Measurements from ENCODE around the gene STS. TPM values are rescaled to one million over a fixed set of nuclear protein-coding genes. Genes with fewer than 3 reads are reported as not detected.

Gene STS
- total and polyA plus RNA-seq, 4 donors = 1.8 to 6.4 (median 2.8) TPM

DNA sequence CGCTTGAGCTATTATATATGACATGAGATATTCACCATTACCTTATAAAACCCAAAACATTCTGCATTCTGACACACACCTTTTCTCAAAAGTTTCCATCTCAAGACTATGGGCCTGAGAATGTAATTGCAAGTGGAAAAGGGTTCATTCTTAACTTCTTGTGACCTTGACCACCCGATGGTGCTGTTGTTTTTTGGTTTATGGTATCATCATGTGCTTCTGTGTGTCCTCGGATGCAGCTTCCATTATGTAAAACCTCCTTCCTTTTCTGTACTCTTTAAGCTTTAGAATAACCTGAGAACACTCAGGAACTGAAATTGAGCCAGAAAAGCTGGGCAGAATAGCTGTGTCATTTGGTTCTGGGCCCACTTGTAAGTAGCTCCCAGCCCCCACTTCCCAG, 16.7 kb downstream of the STS start (continued):
- TF ChIP-seq, protein P1, sequence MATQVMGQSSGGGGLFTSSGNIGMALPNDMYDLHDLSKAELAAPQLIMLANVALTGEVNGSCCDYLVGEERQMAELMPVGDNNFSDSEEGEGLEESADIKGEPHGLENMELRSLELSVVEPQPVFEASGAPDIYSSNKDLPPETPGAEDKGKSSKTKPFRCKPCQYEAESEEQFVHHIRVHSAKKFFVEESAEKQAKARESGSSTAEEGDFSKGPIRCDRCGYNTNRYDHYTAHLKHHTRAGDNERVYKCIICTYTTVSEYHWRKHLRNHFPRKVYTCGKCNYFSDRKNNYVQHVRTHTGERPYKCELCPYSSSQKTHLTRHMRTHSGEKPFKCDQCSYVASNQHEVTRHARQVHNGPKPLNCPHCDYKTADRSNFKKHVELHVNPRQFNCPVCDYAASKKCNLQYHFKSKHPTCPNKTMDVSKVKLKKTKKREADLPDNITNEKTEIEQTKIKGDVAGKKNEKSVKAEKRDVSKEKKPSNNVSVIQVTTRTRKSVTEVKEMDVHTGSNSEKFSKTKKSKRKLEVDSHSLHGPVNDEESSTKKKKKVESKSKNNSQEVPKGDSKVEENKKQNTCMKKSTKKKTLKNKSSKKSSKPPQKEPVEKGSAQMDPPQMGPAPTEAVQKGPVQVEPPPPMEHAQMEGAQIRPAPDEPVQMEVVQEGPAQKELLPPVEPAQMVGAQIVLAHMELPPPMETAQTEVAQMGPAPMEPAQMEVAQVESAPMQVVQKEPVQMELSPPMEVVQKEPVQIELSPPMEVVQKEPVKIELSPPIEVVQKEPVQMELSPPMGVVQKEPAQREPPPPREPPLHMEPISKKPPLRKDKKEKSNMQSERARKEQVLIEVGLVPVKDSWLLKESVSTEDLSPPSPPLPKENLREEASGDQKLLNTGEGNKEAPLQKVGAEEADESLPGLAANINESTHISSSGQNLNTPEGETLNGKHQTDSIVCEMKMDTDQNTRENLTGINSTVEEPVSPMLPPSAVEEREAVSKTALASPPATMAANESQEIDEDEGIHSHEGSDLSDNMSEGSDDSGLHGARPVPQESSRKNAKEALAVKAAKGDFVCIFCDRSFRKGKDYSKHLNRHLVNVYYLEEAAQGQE (IDR thresholded peaks at IDR 0.05) = no peak
- TF ChIP-seq, protein P2, sequence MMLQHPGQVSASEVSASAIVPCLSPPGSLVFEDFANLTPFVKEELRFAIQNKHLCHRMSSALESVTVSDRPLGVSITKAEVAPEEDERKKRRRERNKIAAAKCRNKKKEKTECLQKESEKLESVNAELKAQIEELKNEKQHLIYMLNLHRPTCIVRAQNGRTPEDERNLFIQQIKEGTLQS (IDR thresholded peaks at IDR 0.05) = no peak

DNA sequence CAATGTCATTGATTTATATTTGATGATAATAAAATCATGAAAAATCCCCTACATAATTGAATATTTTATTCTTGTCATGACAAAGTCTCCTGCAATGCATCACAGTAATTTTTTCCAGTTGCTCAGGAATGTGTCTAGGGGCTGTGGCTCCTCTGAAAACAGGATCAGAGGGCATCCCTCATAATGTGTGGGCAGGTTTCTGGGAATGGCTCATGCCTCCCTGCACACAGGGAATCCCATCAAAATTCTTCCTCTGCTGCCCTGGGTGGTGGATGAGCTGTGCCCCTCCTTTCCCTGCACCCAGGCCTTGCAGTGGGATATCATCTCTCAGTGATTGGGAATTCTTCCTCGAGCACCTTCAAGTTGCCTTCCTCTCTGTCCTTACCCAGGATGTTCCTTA, 20.9 kb downstream of the STS start:
- H3K27ac ChIP-seq (ENCODE audit: low read depth in 1 of 2, low read length in 2 of 2) = no peak overlapping the region
- WGBS = 82% methylated on average over 1 of the region's 1 CpG
- TF ChIP-seq RAD21 (IDR thresholded peaks at IDR 0.05) (no peak), HNF4G (IDR thresholded peaks at IDR 0.05) (no peak), RXRA (IDR thresholded peaks at IDR 0.05) (no peak), JUND (IDR thresholded peaks at IDR 0.05) (no peak), YY1 (IDR thresholded peaks at IDR 0.05) (no peak)
- TF ChIP-seq, protein P3, sequence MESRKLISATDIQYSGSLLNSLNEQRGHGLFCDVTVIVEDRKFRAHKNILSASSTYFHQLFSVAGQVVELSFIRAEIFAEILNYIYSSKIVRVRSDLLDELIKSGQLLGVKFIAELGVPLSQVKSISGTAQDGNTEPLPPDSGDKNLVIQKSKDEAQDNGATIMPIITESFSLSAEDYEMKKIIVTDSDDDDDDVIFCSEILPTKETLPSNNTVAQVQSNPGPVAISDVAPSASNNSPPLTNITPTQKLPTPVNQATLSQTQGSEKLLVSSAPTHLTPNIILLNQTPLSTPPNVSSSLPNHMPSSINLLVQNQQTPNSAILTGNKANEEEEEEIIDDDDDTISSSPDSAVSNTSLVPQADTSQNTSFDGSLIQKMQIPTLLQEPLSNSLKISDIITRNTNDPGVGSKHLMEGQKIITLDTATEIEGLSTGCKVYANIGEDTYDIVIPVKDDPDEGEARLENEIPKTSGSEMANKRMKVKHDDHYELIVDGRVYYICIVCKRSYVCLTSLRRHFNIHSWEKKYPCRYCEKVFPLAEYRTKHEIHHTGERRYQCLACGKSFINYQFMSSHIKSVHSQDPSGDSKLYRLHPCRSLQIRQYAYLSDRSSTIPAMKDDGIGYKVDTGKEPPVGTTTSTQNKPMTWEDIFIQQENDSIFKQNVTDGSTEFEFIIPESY (IDR thresholded peaks at IDR 0.05) = no peak
- TF ChIP-seq, protein P1 (IDR thresholded peaks at IDR 0.05) = no peak
- TF ChIP-seq, protein P2 (IDR thresholded peaks at IDR 0.05) = no peak

DNA sequence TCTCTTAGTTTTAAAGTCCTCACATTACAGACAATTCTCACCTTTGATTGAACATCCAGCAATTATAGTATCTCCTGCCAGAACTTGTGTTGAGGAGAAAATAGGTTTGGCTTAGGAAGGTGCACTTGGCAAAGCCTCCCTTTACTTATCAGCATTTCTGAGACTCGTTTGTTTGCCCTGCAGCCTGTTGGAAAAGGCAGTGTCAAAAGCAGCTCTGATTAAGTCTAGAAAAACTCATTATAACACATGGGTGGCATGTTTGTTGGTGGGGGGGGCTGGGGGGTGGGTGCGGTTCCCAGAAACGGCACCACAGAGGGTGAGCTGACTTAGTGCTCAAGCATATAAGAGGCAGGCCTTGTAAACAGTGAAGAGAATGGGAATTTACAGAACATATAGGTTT, 22.1 kb downstream of the STS start:
- WGBS = 62% methylated on average over 3 of the region's 3 CpGs
- no peak overlapping the region for H3K4me3 ChIP-seq (ENCODE audit: low read depth in 1 of 3, low read length in 3 of 3)
- no peaks in the 10 kb centered on the region for H3K36me3 ChIP-seq (ENCODE audit: control insufficient read depth in 4 of 4, insufficient read depth in 3 of 4, low read depth in 1 of 4, low read length in 3 of 4)
- H3K4me1 ChIP-seq (ENCODE audit: control insufficient read depth in 4 of 4, insufficient read depth in 4 of 4, low read length in 3 of 4) = no peaks in the 10 kb centered on the region
- no peak for DNase-seq (ENCODE audit: low spot score)
- no peaks in the 10 kb centered on the region for H3K9me3 ChIP-seq (ENCODE audit: control insufficient read depth in 4 of 4, low read length in 3 of 4)
- TF ChIP-seq YY1 (IDR thresholded peaks at IDR 0.05) = no peak
- TF ChIP-seq, protein P1 (IDR thresholded peaks at IDR 0.05) = no peak
- no peak for TF ChIP-seq NR2F2 (IDR thresholded peaks at IDR 0.05)
- TF ChIP-seq RAD21 (IDR thresholded peaks at IDR 0.05) = no peak
- no peak for TF ChIP-seq RXRA (IDR thresholded peaks at IDR 0.05)
- no peak for TF ChIP-seq SP1 (IDR thresholded peaks at IDR 0.05)
- TF ChIP-seq, protein P4, sequence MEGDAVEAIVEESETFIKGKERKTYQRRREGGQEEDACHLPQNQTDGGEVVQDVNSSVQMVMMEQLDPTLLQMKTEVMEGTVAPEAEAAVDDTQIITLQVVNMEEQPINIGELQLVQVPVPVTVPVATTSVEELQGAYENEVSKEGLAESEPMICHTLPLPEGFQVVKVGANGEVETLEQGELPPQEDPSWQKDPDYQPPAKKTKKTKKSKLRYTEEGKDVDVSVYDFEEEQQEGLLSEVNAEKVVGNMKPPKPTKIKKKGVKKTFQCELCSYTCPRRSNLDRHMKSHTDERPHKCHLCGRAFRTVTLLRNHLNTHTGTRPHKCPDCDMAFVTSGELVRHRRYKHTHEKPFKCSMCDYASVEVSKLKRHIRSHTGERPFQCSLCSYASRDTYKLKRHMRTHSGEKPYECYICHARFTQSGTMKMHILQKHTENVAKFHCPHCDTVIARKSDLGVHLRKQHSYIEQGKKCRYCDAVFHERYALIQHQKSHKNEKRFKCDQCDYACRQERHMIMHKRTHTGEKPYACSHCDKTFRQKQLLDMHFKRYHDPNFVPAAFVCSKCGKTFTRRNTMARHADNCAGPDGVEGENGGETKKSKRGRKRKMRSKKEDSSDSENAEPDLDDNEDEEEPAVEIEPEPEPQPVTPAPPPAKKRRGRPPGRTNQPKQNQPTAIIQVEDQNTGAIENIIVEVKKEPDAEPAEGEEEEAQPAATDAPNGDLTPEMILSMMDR (IDR thresholded peaks at IDR 0.05; ENCODE audit: low read depth, low read length, missing input control) = no peak
- no peak for TF ChIP-seq TAF1 (conservative IDR thresholded peaks at IDR 0.05)
- no peak for TF ChIP-seq JUND (IDR thresholded peaks at IDR 0.05)
- TF ChIP-seq FOXA1 (IDR thresholded peaks at IDR 0.05) = no peak
- no peak overlapping the region for H3K9ac ChIP-seq (ENCODE audit: low read depth in 1 of 2, low read length in 2 of 2)
- H3K27ac ChIP-seq (ENCODE audit: low read depth in 1 of 2, low read length in 2 of 2) = no peak overlapping the region
- no peaks in the 10 kb centered on the region for H3K27me3 ChIP-seq (ENCODE audit: control insufficient read depth in 4 of 4, insufficient read depth in 4 of 4, low read length in 3 of 4)

More for the DNA sequence above, 20.9 kb downstream of the STS start:
- Histone ChIP-seq H3K27me3 (ENCODE audit: control insufficient read depth in 4 of 4, insufficient read depth in 4 of 4, low read length in 3 of 4) (no peaks in the 10 kb centered on the region), H3K9ac (ENCODE audit: low read depth in 1 of 2, low read length in 2 of 2) (no peak overlapping the region), H3K36me3 (ENCODE audit: control insufficient read depth in 4 of 4, insufficient read depth in 3 of 4, low read depth in 1 of 4, low read length in 3 of 4) (no peaks in the 10 kb centered on the region), H3K9me3 (ENCODE audit: control insufficient read depth in 4 of 4, low read length in 3 of 4) (no peaks in the 10 kb centered on the region), H3K4me3 (ENCODE audit: low read depth in 1 of 3, low read length in 3 of 3) (peak overlapping the region in 1 of 3 donors; percentile 35), H3K4me1 (ENCODE audit: control insufficient read depth in 4 of 4, insufficient read depth in 4 of 4, low read length in 3 of 4) (no peaks in the 10 kb centered on the region)
- DNase-seq (ENCODE audit: low spot score) = no peak
